Endothelial cell of umbilical vein (primary cell): ENCODE results near the gene RBM26. TPM values are rescaled to one million over a fixed set of nuclear protein-coding genes. Genes with fewer than 3 reads are reported as not detected.

Experiments used
- BruUV-seq: library from RNA; stranded (reverse); fragments of 400-500 nt; replicated peaks from 2 replicates; lab custom pipeline; 2021; lab: Mats Ljungman, UMichigan
- CTCF ChIA-PET: fragments of 300-600, 350-600 bp; sonication (Branson Sonifier 250); formaldehyde crosslinking; loops from one replicate; lab custom pipeline; 2021; ENCODE audit warnings: antibody characterized with exemption, inconsistent platforms; lab: Charles Lee
- POLR2A ChIA-PET: fragments of 300-600, 350-600 bp; sonication (Branson Sonifier 250); formaldehyde crosslinking; loops from one replicate; lab custom pipeline; 2021; ENCODE audit warnings: antibody characterized with exemption, inconsistent platforms; lab: Charles Lee
- DNase-seq: peaks from one replicate; pipeline ENCODE4 v3.0.0-alpha.2; 2011; ENCODE audit warnings: low read depth, low spot score
- FAIRE-seq: peaks from 2 replicates; lab custom pipeline; 2011; peaks lifted over from hg19 to GRCh38; lab: Jason Lieb, UNC
- H2AFZ ChIP-seq: 2 replicates; pipeline ENCODE4 v1.6.0; 2012; ENCODE audit warnings: low read depth, low read length, control low read depth, inconsistent platforms
- H3K27ac ChIP-seq: 2 replicates; pipeline ENCODE4 v1.5.1; 2011; ENCODE audit warnings: low read depth, mild to moderate bottlenecking, control low read depth, low read length, moderate library complexity; ENCODE audit not compliant: insufficient read depth
- H3K27me3 ChIP-seq, 2 experiments: 2 replicates each; pipeline versions ENCODE4 v1.6.0 to v1.6.1; 2011; ENCODE audit warnings: low read length in 2 of 2, mixed read lengths in 1 of 2; ENCODE audit not compliant: control insufficient read depth in 2 of 2, insufficient read depth in 2 of 2
- H3K36me3 ChIP-seq, 2 experiments: 2 replicates in 1 of 2; 3 replicates in 1 of 2; pipeline ENCODE4 v1.5.1; 2011; ENCODE audit warnings: low read length in 2 of 2, mild to moderate bottlenecking in 1 of 2, moderate library complexity in 1 of 2; ENCODE audit not compliant: control insufficient read depth in 2 of 2, insufficient read depth in 2 of 2; ENCODE audit errors: extremely low read depth in 1 of 2
- H3K4me1 ChIP-seq: 3 replicates; pipeline ENCODE4 v1.5.1; 2011; ENCODE audit warnings: mild to moderate bottlenecking, low read length; ENCODE audit not compliant: control insufficient read depth, insufficient read depth; ENCODE audit errors: extremely low read depth
- H3K4me2 ChIP-seq: 2 replicates; pipeline ENCODE4 v1.6.1; 2011; ENCODE audit warnings: low read length, control low read depth, mixed read lengths; ENCODE audit not compliant: insufficient read depth
- H3K4me3 ChIP-seq, 3 experiments: fragments of 200-600 bp in 1 of 3; sonication (generic), shearing (Covaris generic) in 1 of 3; replicated peaks in 1 of 3; 2 replicates each; pipeline ENCODE4 v1.5.1; 2011 to 2016; ENCODE audit warnings: control low read depth in 3 of 3, low read length in 3 of 3, mild to moderate bottlenecking in 2 of 3, inconsistent platforms in 1 of 3, low read depth in 1 of 3, moderate library complexity in 1 of 3; ENCODE audit not compliant: insufficient read depth in 1 of 3
- H3K79me2 ChIP-seq: 2 replicates; pipeline ENCODE4 v1.6.0; 2012; ENCODE audit warnings: low read length, inconsistent platforms; ENCODE audit not compliant: control insufficient read depth, insufficient read depth
- H3K9ac ChIP-seq: replicated peaks from 2 replicates; pipeline ENCODE3; 2011; ENCODE audit warnings: low read length, control low read depth; ENCODE audit not compliant: insufficient read depth; ENCODE audit errors: extremely low read depth
- H3K9me1 ChIP-seq: replicated peaks from 3 replicates; pipeline ENCODE4 v1.6.0; 2011; ENCODE audit warnings: mild to moderate bottlenecking, low read length; ENCODE audit not compliant: control insufficient read depth, insufficient read depth; ENCODE audit errors: extremely low read depth
- H3K9me3 ChIP-seq: replicated peaks from 2 replicates; pipeline ENCODE4 v1.5.1; 2012; ENCODE audit warnings: low read length, inconsistent platforms; ENCODE audit not compliant: control insufficient read depth, insufficient read depth
- H4K20me1 ChIP-seq: replicated peaks from 2 replicates; pipeline ENCODE3; 2011; ENCODE audit warnings: mild to moderate bottlenecking, low read length; ENCODE audit not compliant: control insufficient read depth, insufficient read depth; ENCODE audit errors: extremely low read depth
- CTCF ChIP-seq, 2 donors: IDR thresholded peaks; 1 replicate in 1 of 2; 2 replicates in 1 of 2; pipeline ENCODE4 v1.5.1; 2011; ENCODE audit warnings: low read length in 2 of 2, mild to moderate bottlenecking in 2 of 2, moderate library complexity in 2 of 2, control low read depth in 1 of 2, inconsistent platforms in 1 of 2, low read depth in 1 of 2; ENCODE audit not compliant: insufficient read depth in 1 of 2; ENCODE audit errors: extremely low read depth in 1 of 2
- EZH2 ChIP-seq: IDR thresholded peaks from 2 replicates; pipeline ENCODE4 v1.6.1; 2012; ENCODE audit warnings: borderline replicate concordance, low read depth, mild to moderate bottlenecking, moderate library complexity, low read length, inconsistent platforms; ENCODE audit not compliant: severe bottlenecking
- FOS ChIP-seq: IDR thresholded peaks from 2 replicates; pipeline ENCODE4 v1.6.1; 2011; ENCODE audit warnings: mild to moderate bottlenecking, low read length, moderate library complexity, borderline replicate concordance; ENCODE audit not compliant: insufficient read depth
- GATA2 ChIP-seq: IDR thresholded peaks from 2 replicates; pipeline ENCODE4 v1.7.0; 2011; ENCODE audit warnings: low read depth, mild to moderate bottlenecking, moderate library complexity, mixed read lengths, low read length; ENCODE audit not compliant: insufficient read length, insufficient read depth
- JUN ChIP-seq: IDR thresholded peaks from 2 replicates; pipeline ENCODE4 v1.6.1; 2011; ENCODE audit warnings: borderline replicate concordance, low read depth; ENCODE audit not compliant: insufficient read length, insufficient read depth
- MAX ChIP-seq: IDR thresholded peaks from 2 replicates; pipeline ENCODE4 v1.6.1; 2011; ENCODE audit not compliant: insufficient read depth, insufficient read length
- MYC ChIP-seq: IDR thresholded peaks from one replicate; pipeline ENCODE4 v1.6.1; 2011; ENCODE audit warnings: mild to moderate bottlenecking, low read depth, low read length
- POLR2A ChIP-seq: IDR thresholded peaks from 2 replicates; pipeline ENCODE4 v1.6.1; 2012; ENCODE audit warnings: low read depth, mild to moderate bottlenecking, control low read depth, low read length
- POLR2AphosphoS5 ChIP-seq: IDR thresholded peaks from 2 replicates; pipeline ENCODE4 v1.6.1; 2012; ENCODE audit warnings: low read depth, mild to moderate bottlenecking, control low read depth, low read length, moderate library complexity; ENCODE audit not compliant: insufficient read depth
- dilution Hi-C: fragments of 300-500 bp; cut with MboI; formaldehyde crosslinking; loops from one replicate; pipeline ENCODE4 v1.15.0; 2019; ENCODE audit warnings: low sequenced_read_pairs; ENCODE audit not compliant: extremely low pct_ligation_motif_present
- intact Hi-C: fragments of 100-400 bp; cut with micrococcal nuclease; formaldehyde crosslinking; loops from one replicate; pipeline ENCODE4 v1.10.0; 2022
- polyA plus RNA-seq, 4 experiments: library from polyadenylated mRNA; depleted of rRNA in 3 of 4; stranded (reverse) in 3 of 4; unstranded in 1 of 4; fragments of >200 nt; gene quantifications; 2 replicates each; pipeline versions ENCODE4 v1.2.1 to v1.2.3, GENCODE V29; 2011 to 2012; ENCODE audit warnings: missing spikeins in 1 of 4
- total RNA-seq: library from RNA; stranded (reverse); gene quantifications from 2 replicates; pipeline ENCODE4 v1.2.3, GENCODE V29; 2021

The RBM26 gene
- total and polyA plus RNA-seq, 2 donors (not counting 3 experiments of a cell fraction or from before 2014, with no cell fraction given): 14.8 to 54.3 TPM

- no peaks in the 10 kb centered on the region for H3K27me3 ChIP-seq
- H3K9ac ChIP-seq: no peak overlapping the region
- POLR2A ChIA-PET: no interaction called here
- H3K4me3 ChIP-seq: no peak overlapping the region
- CTCF ChIA-PET: interaction anchor here (1.2 to 1.5 kb wide), 2 partner anchors 8 to 9 kb away, joined by 4 to 6 read pairs; no protein-coding TSS in a partner anchor
- H2AFZ ChIP-seq: no peak overlapping the region
- peaks cover 15% of the 10 kb centered on the region for H3K4me1 ChIP-seq
- no peaks in the 10 kb centered on the region for H3K36me3 ChIP-seq
- peaks cover 7% of the 10 kb centered on the region for H4K20me1 ChIP-seq
- intact Hi-C loops: no loop called here
- no TSS peak for BruUV-seq
- FAIRE-seq (no peak), DNase-seq (no peak)
- no peak overlapping the region for H3K4me2 ChIP-seq
- dilution Hi-C loops: no loop called here
- H3K27ac ChIP-seq: no peak overlapping the region
- no peaks in the 10 kb centered on the region for H3K9me1 ChIP-seq
- H3K9me3 ChIP-seq: no peaks in the 10 kb centered on the region
- peaks cover 98% of the 10 kb centered on the region for H3K79me2 ChIP-seq
- TF ChIP-seq EZH2: no peak
- no peak for TF ChIP-seq POLR2AphosphoS5
- no peak for TF ChIP-seq MYC
- no peak for TF ChIP-seq JUN
- TF ChIP-seq POLR2A: no peak
- no peak for TF ChIP-seq MAX
- TF ChIP-seq CTCF (IDR thresholded peaks at IDR 0.05; ENCODE audit: extremely low read depth in 1 of 2, insufficient read depth in 1 of 2, low read depth in 1 of 2, low read length in 2 of 2): no peak
- no peak for TF ChIP-seq FOS
- no peak for TF ChIP-seq GATA2
Observed at GRCh38 chr13:79384022-79384610, 21.9 kb downstream of the RBM26 start.
